Brain pericyte (primary cell): ENCODE data around the gene UBTD2.

Experiments
- DNase-seq: peaks from one replicate; pipeline ENCODE4 v3.0.0-alpha.2; 2012; ENCODE audit warnings: low read depth, low spot score

Gene UBTD2

DNA sequence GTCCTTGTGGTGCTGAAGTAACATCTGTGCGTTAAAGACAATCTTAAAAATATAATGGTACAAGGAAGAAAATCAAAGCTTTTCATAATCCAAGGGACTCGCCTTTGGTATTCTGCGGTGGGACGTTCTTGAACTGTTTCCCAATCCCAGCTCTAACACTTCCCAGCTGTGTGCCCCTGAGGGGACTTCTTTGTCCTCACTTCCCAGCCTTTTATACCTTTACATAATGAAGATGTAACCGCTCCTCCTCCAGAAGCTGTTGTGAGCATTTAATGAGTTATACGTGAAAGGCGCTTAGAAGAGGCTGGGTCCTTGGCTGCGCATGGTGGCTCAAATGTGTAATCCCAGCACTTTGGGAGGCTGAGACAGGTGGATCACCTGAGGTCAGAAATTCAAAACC is 112.4 kb downstream of the UBTD2 start:
- DNase-seq, result no peak

DNA sequence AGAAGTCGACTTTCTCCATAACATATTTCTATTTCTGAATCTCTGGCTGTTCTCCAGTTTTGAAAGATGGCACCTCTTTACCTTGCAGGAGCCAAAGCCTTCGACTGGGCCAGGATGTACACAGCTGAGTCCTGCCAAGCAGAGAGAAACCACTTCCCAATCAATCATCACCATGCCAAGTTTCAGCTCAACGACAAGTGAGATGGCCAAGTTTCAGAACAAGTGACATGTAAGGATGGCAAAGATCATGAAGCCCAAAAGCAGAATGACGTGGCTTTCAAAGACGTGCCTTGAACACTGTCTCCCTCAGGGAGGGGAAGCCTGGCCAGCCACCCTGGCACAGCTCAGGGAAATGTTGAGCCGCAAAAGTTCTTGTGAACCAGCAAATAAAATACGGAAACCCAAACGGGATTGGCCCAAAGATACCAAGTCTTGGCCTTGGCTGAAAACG is 113.3 kb downstream of the UBTD2 start:
- DNase-seq, result no peak

DNA sequence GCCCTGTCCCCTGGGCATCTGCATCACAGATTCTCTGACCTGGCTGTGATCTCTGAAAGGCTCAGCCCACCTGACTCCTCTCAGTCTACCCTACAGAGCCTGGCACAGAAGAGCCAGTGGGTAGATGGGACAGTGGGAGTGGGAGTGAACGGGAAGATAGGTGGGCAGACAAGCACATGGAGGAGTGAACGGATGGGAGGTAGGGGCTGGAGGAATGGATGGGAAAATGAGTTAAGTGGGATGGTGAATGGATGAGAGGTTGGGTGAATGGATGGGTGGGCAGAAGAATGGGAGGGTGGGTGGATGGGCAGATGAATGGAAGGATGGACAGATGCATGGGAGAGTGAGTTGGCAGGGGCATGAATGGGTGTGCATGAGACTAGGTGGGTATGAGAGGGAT is 114.3 kb downstream of the UBTD2 start:
- DNase-seq, result no peak

DNA sequence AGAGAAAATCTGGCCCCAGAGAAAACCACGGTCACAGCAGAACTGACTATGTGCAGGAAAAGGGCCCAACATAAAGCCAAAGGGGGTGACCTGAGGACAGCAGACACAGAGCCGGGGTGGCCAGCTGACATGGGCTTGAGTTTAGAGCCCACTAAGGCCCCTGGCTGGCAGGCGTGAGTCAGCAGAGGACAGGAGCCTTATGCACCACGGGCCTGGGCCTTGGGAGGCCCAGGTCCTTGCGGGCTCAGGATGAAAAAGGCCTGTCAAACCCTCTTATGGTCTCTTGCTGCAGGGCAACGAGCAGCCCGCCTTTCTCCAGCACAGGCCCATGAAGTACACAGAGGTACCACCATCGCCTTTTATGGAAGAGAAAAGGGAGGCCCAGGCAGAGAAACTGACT is 115.3 kb downstream of the UBTD2 start:
- no peak for DNase-seq

DNA sequence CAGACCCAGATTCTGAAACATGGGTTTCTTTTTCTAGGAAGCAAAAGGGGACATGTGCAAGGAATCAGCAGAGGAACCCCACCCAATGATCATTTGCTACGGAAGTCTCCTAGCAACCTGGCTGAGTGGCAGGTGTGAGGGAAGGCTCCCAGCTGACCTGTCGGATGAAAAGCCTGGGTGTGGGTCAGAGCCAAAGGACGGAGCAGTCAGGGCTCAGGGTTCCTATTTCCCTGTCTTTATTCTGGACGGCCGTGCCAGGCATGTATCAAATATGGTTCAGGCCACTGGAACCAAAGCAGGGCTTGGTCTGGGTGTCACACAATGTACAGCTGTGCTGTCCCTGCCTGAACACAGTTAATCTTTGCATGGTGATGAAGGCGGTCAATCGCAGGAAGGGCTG is 115.7 kb downstream of the UBTD2 start:
- no peak for DNase-seq

DNA sequence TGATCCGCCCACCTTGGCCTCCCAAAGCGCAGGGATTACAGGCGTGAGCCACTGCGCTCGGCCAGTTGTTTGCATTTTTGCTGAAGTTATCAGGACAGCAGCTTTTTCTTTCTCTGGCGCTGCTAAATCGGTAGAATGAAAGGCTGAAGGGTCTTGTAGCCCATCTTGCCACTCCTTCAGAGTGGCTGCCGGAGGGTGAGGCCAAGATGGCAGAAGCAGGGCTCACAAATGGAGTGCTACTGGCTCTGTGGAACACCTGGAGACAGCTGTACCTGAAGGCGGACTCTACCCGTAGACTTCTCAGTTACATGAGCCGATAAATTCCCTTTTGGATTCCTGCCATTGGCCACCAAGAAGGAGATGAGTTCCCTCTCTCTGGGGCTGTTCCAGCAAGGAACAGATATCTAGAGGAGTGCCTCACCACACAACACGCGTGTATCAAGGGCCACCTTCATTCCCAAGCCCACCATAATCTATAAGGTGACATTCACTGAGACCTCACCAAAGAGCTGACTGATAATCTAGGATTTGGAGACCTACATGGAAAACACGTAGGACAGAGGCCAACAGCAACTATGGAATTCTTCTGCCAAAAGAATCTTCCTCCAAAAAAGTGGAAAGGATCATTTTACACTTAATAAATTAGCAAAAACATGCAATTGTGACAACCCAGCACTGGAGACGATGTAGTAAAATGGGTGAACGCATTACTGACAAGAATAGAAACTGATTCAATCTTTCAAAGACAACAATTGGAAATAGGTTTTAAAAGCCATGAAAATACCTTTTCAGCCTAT is 117.3 kb downstream of the UBTD2 start:
- DNase-seq, result no peak

DNA sequence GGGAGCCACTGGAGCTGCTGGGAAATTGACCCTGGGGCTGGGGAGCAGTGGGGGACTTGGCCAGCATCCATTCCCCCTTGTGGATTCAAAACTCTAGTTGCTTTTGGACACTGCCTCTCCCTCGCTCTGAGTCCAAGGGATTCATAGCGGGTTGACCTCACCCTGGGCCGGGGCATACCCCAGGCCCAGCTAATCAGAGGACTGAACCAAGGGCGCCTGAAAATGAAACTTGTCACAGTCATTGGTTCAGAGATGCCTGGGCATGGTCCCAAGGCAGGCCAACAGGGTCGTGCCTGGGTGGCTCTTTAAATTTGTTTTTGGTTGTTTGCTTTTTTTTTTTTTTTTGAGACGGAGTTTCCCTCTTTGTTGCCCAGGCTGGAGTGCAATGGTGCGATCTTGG is 118.1 kb downstream of the UBTD2 start:
- no peak for DNase-seq

DNA sequence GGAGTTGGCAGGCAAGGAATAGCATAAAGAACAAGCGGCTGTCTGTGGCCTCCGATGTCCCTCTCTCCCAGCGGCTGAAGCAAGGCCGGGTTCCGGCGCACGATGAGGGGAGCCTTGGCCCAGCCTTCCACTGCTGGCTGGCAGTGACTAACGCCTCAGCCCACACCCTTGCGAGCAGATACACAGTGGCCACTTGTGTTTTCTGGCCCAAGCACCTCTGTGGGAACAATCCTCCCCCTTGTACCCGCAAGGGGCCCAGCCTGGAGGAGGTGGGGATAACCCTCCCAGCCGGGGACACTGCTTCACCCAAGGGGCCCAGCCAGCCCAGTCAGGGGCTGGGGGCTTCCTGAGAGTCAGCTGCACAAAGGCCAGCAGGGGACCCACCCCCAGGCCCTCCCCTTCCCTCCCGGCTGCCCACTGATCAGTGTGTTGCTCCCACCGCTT is 118.8 kb downstream of the UBTD2 start:
- DNase-seq, result no peak

DNA sequence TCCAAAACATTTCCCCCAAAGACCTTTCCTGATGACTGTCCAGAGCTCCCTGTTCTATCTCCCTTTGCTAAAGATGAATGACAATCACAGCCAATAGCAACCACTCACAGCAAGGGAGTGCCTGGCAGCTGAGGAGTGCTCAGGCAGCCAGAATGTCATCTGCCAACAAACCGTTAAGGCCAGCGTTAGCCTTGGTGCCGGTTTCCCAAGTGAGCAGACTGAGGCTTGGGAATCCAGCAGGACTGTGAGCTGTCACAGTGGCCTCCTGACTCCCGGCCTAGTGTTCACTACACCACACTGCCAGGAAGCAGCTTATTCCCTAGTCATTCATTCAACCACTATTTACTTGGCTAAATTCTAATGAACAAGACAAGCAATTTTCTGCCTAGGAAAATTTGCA is 120.2 kb downstream of the UBTD2 start:
- DNase-seq, result no peak

DNA sequence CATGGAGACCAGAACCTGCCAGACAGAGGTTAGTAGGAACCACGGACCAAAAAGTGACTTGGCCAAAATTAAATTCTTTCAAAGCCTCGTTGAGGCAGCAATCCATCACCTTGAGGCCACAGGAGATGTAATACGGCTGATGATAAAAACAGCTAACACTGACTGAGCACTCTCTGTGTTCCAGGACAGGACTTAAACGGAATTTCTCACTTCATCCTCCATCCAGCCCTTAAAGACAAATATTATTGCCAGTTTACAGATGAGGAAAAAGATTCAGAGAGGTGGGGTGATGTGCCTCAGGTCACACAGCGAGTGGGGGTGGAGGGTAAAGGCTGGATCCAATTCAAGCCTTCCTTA is 120.6 kb downstream of the UBTD2 start:
- DNase-seq, result no peak

DNA sequence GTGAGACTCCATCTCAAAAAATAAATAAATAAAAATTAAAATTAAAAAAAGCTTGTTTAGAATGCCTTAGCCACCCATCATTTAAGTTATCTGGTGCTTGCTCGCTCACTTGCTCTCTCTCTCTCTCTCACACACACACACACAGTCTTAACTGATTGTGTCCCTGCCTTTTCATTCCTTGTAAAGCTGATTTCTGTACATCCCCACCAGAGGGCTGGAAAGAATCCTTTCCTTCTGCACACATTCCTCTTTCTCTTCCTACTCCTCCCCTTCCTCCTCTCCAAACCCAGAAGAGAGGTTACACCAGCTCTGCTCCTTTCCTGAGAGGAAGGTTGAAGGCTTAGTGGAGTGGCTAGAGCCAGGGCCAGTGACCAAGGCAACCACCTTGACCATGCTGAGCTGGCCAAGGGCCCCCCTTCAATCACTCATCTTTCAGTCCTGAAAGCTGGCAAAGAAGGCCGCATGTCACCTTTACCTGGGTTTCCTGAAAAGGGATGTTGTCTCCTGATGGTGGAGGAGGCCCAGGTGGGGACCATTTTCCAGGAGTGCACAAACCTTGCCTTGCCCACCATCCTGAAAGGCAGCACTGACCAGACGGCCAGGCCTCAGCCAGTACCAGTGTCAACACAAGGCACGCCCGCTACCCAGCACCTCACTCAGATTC is 121.1 kb downstream of the UBTD2 start:
- DNase-seq, result no peak

DNA sequence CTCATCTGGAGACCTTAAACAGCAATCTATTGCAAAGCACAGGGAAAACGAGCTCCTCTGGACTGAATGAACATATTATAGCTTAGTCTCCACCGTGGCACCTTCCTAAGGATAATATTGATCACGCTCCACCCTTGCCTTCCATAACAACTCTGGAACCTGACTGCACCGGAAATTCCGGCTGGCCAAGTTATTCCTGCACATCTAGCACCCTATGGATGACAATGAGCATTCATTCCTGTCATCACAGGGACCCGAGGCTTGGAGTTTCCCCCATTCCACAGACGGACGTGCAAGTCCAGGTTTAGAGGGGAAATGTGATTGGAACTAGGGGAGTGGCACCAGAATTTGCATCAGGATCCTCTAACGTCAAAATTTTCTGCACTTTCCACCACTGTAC is 123.1 kb downstream of the UBTD2 start:
- no peak for DNase-seq
